HG02642 (cell line): ENCODE data around the gene SLC6A13.
"Not testable (repeated sequence)": the region's sequence is repeated elsewhere in the genome, so short reads cannot be mapped to it uniquely, and the experiment has no call there.

ENCODE experiments used
- ATAC-seq: cut with Tn5 transposase; IDR thresholded peaks from one replicate; pipeline ENCODE4 v1.9.1; 2021; ENCODE audit warnings: mild to moderate bottlenecking; ENCODE audit not compliant: unreplicated experiment, poor library complexity

The SLC6A13 gene

GRCh38 chr12:236445-236844 is 26.2 kb downstream of the SLC6A13 start:
- ATAC-seq, result no peak

GRCh38 chr12:235967-236366 is 26.7 kb downstream of the SLC6A13 start:
- not testable (repeated sequence) for ATAC-seq

- ATAC-seq, result no peak
Measured at GRCh38 chr12:234891-235415, 27.7 kb downstream of the SLC6A13 start.

GRCh38 chr12:234019-234418 is 28.6 kb downstream of the SLC6A13 start:
- no peak for ATAC-seq

GRCh38 chr12:233615-233968 is 29.0 kb downstream of the SLC6A13 start:
- ATAC-seq, result no peak

- ATAC-seq, result no peak
Measured at GRCh38 chr12:232731-233614, 29.7 kb downstream of the SLC6A13 start.

GRCh38 chr12:230925-231671 is 31.5 kb downstream of the SLC6A13 start:
- ATAC-seq, result no peak

GRCh38 chr12:229441-230191 is 33.0 kb downstream of the SLC6A13 start:
- no peak for ATAC-seq

- ATAC-seq, result no peak
Measured at GRCh38 chr12:228846-229200, 33.8 kb downstream of the SLC6A13 start.

GRCh38 chr12:227923-228845 is 34.5 kb downstream of the SLC6A13 start:
- ATAC-seq, result no peak

- no peak for ATAC-seq
Measured at GRCh38 chr12:227286-227915, 35.2 kb downstream of the SLC6A13 start.

GRCh38 chr12:226401-226800 is 36.2 kb downstream of the SLC6A13 start:
- no peak for ATAC-seq

GRCh38 chr12:225012-225411 is 37.6 kb downstream of the SLC6A13 start:
- ATAC-seq, result no peak

GRCh38 chr12:224330-224729 is 38.3 kb downstream of the SLC6A13 start:
- ATAC-seq, result no peak

- ATAC-seq, result no peak
Measured at GRCh38 chr12:223841-224240, 38.8 kb downstream of the SLC6A13 start.

- no peak for ATAC-seq
Measured at GRCh38 chr12:221736-222135, 40.9 kb downstream of the SLC6A13 start.

- no peak for ATAC-seq
Measured at GRCh38 chr12:220946-221550, 41.6 kb downstream of the SLC6A13 start.

- ATAC-seq, result no peak
Measured at GRCh38 chr12:220491-220890, 42.1 kb downstream of the SLC6A13 start.

- peak; percentile 71 for ATAC-seq
Measured at GRCh38 chr12:219891-220352, 42.7 kb downstream of the SLC6A13 start.
